H9 (cell line): ENCODE data around the gene SFTPB. TPM values are rescaled to one million over a fixed set of nuclear protein-coding genes. Genes with fewer than 3 reads are reported as not detected.

Experiments used
- DNase-seq: peaks from one replicate; pipeline ENCODE4 v3.0.0-alpha.2; 2017
- H2AFZ ChIP-seq: one replicate; pipeline ENCODE4 v1.6.1; 2013; ENCODE audit warnings: mild to moderate bottlenecking, low read length, control low read depth, moderate library complexity
- H2AK5ac ChIP-seq: 2 replicates; pipeline ENCODE4 v1.6.1; 2013; ENCODE audit warnings: low read length, control low read depth, mixed read lengths; ENCODE audit not compliant: insufficient read length
- H2BK120ac ChIP-seq: one replicate; pipeline ENCODE4 v1.6.1; 2013; ENCODE audit warnings: low read depth, mild to moderate bottlenecking, low read length, control low read depth, inconsistent platforms; ENCODE audit not compliant: poor library complexity, severe bottlenecking
- H2BK12ac ChIP-seq: 2 replicates; pipeline ENCODE4 v1.6.1; 2013; ENCODE audit warnings: low read length, control low read depth, mixed read lengths, low read depth; ENCODE audit not compliant: insufficient read length
- H2BK15ac ChIP-seq: 2 replicates; pipeline ENCODE4 v1.6.1; 2013; ENCODE audit warnings: low read depth, low read length, control low read depth
- H2BK20ac ChIP-seq: one replicate; pipeline ENCODE4 v1.6.1; 2013; ENCODE audit warnings: low read depth, mild to moderate bottlenecking, low read length, control low read depth, inconsistent platforms; ENCODE audit not compliant: poor library complexity, severe bottlenecking
- H2BK5ac ChIP-seq: 2 replicates; pipeline ENCODE4 v1.6.1; 2013; ENCODE audit warnings: low read length, control low read depth, mixed read lengths; ENCODE audit not compliant: insufficient read length
- H3K14ac ChIP-seq: 2 replicates; pipeline ENCODE4 v1.6.1; 2013; ENCODE audit warnings: low read length, control low read depth; ENCODE audit not compliant: insufficient read depth
- H3K18ac ChIP-seq: 2 replicates; pipeline ENCODE4 v1.6.1; 2013; ENCODE audit warnings: low read depth, mild to moderate bottlenecking, mixed read lengths, low read length, control low read depth; ENCODE audit not compliant: insufficient read length
- H3K23ac ChIP-seq: 2 replicates; pipeline ENCODE4 v1.6.1; 2013; ENCODE audit warnings: low read length, control low read depth, mixed read lengths, low read depth; ENCODE audit not compliant: insufficient read length
- H3K23me2 ChIP-seq: 2 replicates; pipeline ENCODE4 v1.6.1; 2013; ENCODE audit warnings: low read depth, mild to moderate bottlenecking, mixed read lengths, low read length, control low read depth; ENCODE audit not compliant: insufficient read length, poor library complexity, severe bottlenecking
- H3K27ac ChIP-seq: 2 replicates; pipeline ENCODE4 v1.5.1; 2013; ENCODE audit warnings: low read length, control low read depth, mixed read lengths, low read depth; ENCODE audit not compliant: insufficient read length
- H3K27me3 ChIP-seq: 2 replicates; pipeline ENCODE4 v1.6.1; 2013; ENCODE audit warnings: low read length, control low read depth, inconsistent platforms; ENCODE audit not compliant: insufficient read depth
- H3K4ac ChIP-seq: 2 replicates; pipeline ENCODE4 v1.6.1; 2013; ENCODE audit warnings: low read depth, mild to moderate bottlenecking, control low read depth, inconsistent platforms, low read length, moderate library complexity
- H3K4me1 ChIP-seq: 2 replicates; pipeline ENCODE4 v1.6.1; 2013; ENCODE audit warnings: low read length, control low read depth, inconsistent platforms; ENCODE audit not compliant: insufficient read depth
- H3K4me2 ChIP-seq: 2 replicates; pipeline ENCODE4 v1.6.1; 2013; ENCODE audit warnings: low read length, control low read depth, mixed read lengths; ENCODE audit not compliant: insufficient read length, insufficient read depth
- H3K56ac ChIP-seq: 2 replicates; pipeline ENCODE4 v1.6.1; 2013; ENCODE audit warnings: low read depth, mild to moderate bottlenecking, mixed read lengths, low read length, control low read depth; ENCODE audit not compliant: insufficient read length
- H3K79me1 ChIP-seq: 2 replicates; pipeline ENCODE4 v1.6.1; 2013; ENCODE audit warnings: low read depth, mild to moderate bottlenecking, moderate library complexity, low read length, control low read depth, inconsistent platforms; ENCODE audit not compliant: insufficient read depth, poor library complexity, severe bottlenecking
- H3K79me2 ChIP-seq: 2 replicates; pipeline ENCODE4 v1.6.1; 2013; ENCODE audit warnings: low read length, control low read depth, inconsistent platforms; ENCODE audit not compliant: insufficient read depth
- H3K9ac ChIP-seq: 2 replicates; pipeline ENCODE4 v1.6.1; 2013; ENCODE audit warnings: low read length, control low read depth, mixed read lengths; ENCODE audit not compliant: insufficient read length; ENCODE audit errors: extremely low read depth
- H3K9me3 ChIP-seq: one replicate; pipeline ENCODE4 v1.6.1; 2013; ENCODE audit warnings: low read depth, low read length, inconsistent platforms; ENCODE audit not compliant: control insufficient read depth
- H3T11ph ChIP-seq: one replicate; pipeline ENCODE4 v1.6.1; 2013; ENCODE audit warnings: mild to moderate bottlenecking, low read length, control low read depth, inconsistent platforms
- H4K20me1 ChIP-seq: one replicate; pipeline ENCODE4 v1.6.1; 2013; ENCODE audit not compliant: control insufficient read depth, insufficient read length, insufficient read depth
- H4K5ac ChIP-seq: 2 replicates; pipeline ENCODE4 v1.6.1; 2013; ENCODE audit warnings: low read depth, mild to moderate bottlenecking, mixed read lengths, low read length, control low read depth; ENCODE audit not compliant: insufficient read length
- H4K8ac ChIP-seq: replicated peaks from 2 replicates; pipeline ENCODE4 v1.6.1; 2013; ENCODE audit warnings: low read length, control low read depth, mixed read lengths, low read depth; ENCODE audit not compliant: insufficient read length
- H4K91ac ChIP-seq: 2 replicates; pipeline ENCODE4 v1.6.1; 2013; ENCODE audit warnings: low read depth, mild to moderate bottlenecking, moderate library complexity, mixed read lengths, low read length, control low read depth; ENCODE audit not compliant: insufficient read length
- H3K27ac Mint-ChIP-seq, 3 experiments: 2 replicates in 2 of 3; 3 replicates in 1 of 3; pipeline ENCODE4 v1.8.0; 2020 to 2021; ENCODE audit warnings: mixed read lengths in 3 of 3, mild to moderate bottlenecking in 1 of 3, moderate library complexity in 1 of 3
- H3K27me3 Mint-ChIP-seq: 2 replicates; pipeline ENCODE4 v1.8.0; 2021; ENCODE audit warnings: low read depth, mild to moderate bottlenecking, moderate library complexity, mixed read lengths
- H3K36me3 Mint-ChIP-seq, 3 experiments: 2 replicates in 2 of 3; 3 replicates in 1 of 3; pipeline ENCODE4 v1.8.0; 2020 to 2021; ENCODE audit warnings: low read depth in 3 of 3, mixed read lengths in 3 of 3; ENCODE audit not compliant: insufficient read depth in 1 of 3
- H3K4me1 Mint-ChIP-seq, 2 experiments: 2 replicates each; pipeline ENCODE4 v1.8.0; 2020; ENCODE audit warnings: mixed read lengths in 2 of 2
- H3K4me3 Mint-ChIP-seq, 2 experiments: 2 replicates in 1 of 2; 3 replicates in 1 of 2; pipeline ENCODE4 v1.8.0; 2020 to 2021; ENCODE audit warnings: mild to moderate bottlenecking in 2 of 2, mixed read lengths in 2 of 2, moderate library complexity in 1 of 2
- H3K9me3 Mint-ChIP-seq, 2 experiments: 2 replicates in 1 of 2; 3 replicates in 1 of 2; pipeline ENCODE4 v1.8.0; 2020; ENCODE audit warnings: mild to moderate bottlenecking in 2 of 2, mixed read lengths in 2 of 2, moderate library complexity in 1 of 2
- WGBS: extraction: QIAGEN DNeasy Blood & Tissue Kit; methylation state at CpG from one replicate; pipeline ENCODE4 v1.1.7; 2013; ENCODE audit warnings: missing lambda C conversion rate, low lambda C conversion rate, mixed read lengths; ENCODE audit not compliant: insufficient read length; ENCODE audit errors: extremely low coverage; 5-methylcytosine and 5-hydroxymethylcytosine counted together
- total RNA-seq: library from RNA; stranded (reverse); gene quantifications from 2 replicates; pipeline ENCODE4 v1.2.1, GENCODE V29; 2021
- TF ChIP-seq, protein P1 (sequence below): fragments of 200-600 bp; sonication (generic); conservative IDR thresholded peaks from 3 replicates; pipeline ENCODE4 v1.8.0; 2021; ENCODE audit warnings: antibody characterized with exemption, mild to moderate bottlenecking

The SFTPB gene
- total RNA-seq, 1 experiment from 2014 or later, result not detected

DNA sequence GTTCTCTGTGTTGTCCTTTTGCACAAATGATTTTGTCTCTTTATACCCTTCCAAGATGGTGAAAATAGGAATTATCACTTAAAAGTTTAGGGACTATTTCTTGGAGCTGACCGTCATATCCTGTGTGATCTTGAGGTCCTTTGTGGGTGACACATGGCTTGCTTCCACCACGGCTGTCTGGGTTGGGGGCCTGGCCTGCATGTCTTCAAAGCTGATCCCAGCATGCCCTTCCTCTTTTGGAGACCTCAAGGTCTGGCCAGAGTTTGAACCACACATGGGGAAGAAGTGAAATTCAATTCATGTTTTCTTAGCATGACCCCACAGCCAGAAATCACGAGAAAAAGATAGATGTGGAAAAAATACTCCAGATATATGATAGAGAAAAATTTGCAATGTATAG, 14.0 kb downstream of the SFTPB start:
- H3K27ac ChIP-seq, result no peak overlapping the region
- Mint-ChIP-seq H3K9me3 (no peaks in the 10 kb centered on the region), H3K4me1 (peaks cover 4% of the 10 kb centered on the region in 2 experiments; a peak in 2 of 4 replicates), H3K27ac (peak overlapping the region in 2 of 3 experiments; percentile 40 to 62; a peak in 4 of 7 replicates), H3K36me3 (peaks cover 21 to 61% (median 46%) of the 10 kb centered on the region in 3 experiments; a peak in 6 of 7 replicates), H3K4me3 (no peak overlapping the region), H3K27me3 (no peaks in the 10 kb centered on the region)
- no peaks in the 10 kb centered on the region for H3K79me2 ChIP-seq
- no peak overlapping the region for H2BK120ac ChIP-seq
- H4K5ac ChIP-seq, result no peak overlapping the region
- H4K20me1 ChIP-seq, result no peaks in the 10 kb centered on the region
- H3K23me2 ChIP-seq, result no peaks in the 10 kb centered on the region
- WGBS, result no CpG with 5 or more reads among the region's 3 CpGs
- H3K18ac ChIP-seq, result no peak overlapping the region
- no peaks in the 10 kb centered on the region for H3K27me3 ChIP-seq
- no peak overlapping the region for H3K23ac ChIP-seq
- H2AK5ac ChIP-seq, result no peak overlapping the region
- no peak overlapping the region for H2BK20ac ChIP-seq
- H4K91ac ChIP-seq, result no peak overlapping the region
- H2BK15ac ChIP-seq, result no peak overlapping the region
- H3K9me3 ChIP-seq, result no peaks in the 10 kb centered on the region
- H2AFZ ChIP-seq, result no peak overlapping the region
- no peak for DNase-seq
- no peaks in the 10 kb centered on the region for H3K4me1 ChIP-seq
- H3T11ph ChIP-seq, result no peak overlapping the region
- TF ChIP-seq, protein P1, sequence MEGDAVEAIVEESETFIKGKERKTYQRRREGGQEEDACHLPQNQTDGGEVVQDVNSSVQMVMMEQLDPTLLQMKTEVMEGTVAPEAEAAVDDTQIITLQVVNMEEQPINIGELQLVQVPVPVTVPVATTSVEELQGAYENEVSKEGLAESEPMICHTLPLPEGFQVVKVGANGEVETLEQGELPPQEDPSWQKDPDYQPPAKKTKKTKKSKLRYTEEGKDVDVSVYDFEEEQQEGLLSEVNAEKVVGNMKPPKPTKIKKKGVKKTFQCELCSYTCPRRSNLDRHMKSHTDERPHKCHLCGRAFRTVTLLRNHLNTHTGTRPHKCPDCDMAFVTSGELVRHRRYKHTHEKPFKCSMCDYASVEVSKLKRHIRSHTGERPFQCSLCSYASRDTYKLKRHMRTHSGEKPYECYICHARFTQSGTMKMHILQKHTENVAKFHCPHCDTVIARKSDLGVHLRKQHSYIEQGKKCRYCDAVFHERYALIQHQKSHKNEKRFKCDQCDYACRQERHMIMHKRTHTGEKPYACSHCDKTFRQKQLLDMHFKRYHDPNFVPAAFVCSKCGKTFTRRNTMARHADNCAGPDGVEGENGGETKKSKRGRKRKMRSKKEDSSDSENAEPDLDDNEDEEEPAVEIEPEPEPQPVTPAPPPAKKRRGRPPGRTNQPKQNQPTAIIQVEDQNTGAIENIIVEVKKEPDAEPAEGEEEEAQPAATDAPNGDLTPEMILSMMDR, result no peak
- H3K4ac ChIP-seq, result no peak overlapping the region
- no peak overlapping the region for H2BK5ac ChIP-seq
- H2BK12ac ChIP-seq, result no peak overlapping the region
- H3K4me2 ChIP-seq, result no peak overlapping the region
- no peaks in the 10 kb centered on the region for H3K79me1 ChIP-seq
- H3K56ac ChIP-seq, result no peak overlapping the region
- no peak overlapping the region for H3K9ac ChIP-seq
- H4K8ac ChIP-seq, result no peak overlapping the region
- no peak overlapping the region for H3K14ac ChIP-seq
